GM10266 (cell line): ENCODE data around the gene NISCH.

Experiments
- DNase-seq: peaks from one replicate; pipeline ENCODE4 v3.0.0; 2012; ENCODE audit errors: extremely low spot score
- CTCF ChIP-seq: IDR thresholded peaks from 2 replicates; pipeline ENCODE4 v1.5.1; 2012; ENCODE audit warnings: mild to moderate bottlenecking, low read depth; ENCODE audit not compliant: control insufficient read depth, insufficient read depth; ENCODE audit errors: missing control alignments

The NISCH gene

GRCh38 chr3:52494886-52495495 lies 39.6 kb downstream of the NISCH start, which contains the start of gene STAB1:
STAB1 (plus strand) TSS chr3:52495338; CDS start chr3:52495414, 76 bp downstream.
- TF ChIP-seq CTCF, result no peak
- no peak for DNase-seq

- no peak for DNase-seq
- TF ChIP-seq CTCF, result no peak
Measured at GRCh38 chr3:52495777-52496602, 40.6 kb downstream of the NISCH start.

- no peak for TF ChIP-seq CTCF
- no peak for DNase-seq
Measured at GRCh38 chr3:52498137-52499054, 43.0 kb downstream of the NISCH start.

GRCh38 chr3:52501046-52501445 lies 45.6 kb downstream of the NISCH start:
- no peak for DNase-seq
- TF ChIP-seq CTCF, result no peak

GRCh38 chr3:52502001-52502400 lies 46.6 kb downstream of the NISCH start:
- TF ChIP-seq CTCF, result no peak
- DNase-seq, result no peak

- TF ChIP-seq CTCF, result no peak
- no peak for DNase-seq
Measured at GRCh38 chr3:52502808-52503350, 47.5 kb downstream of the NISCH start.
